ENCODE measurements around the gene CBX1. TPM values are rescaled to one million over a fixed set of nuclear protein-coding genes. Genes with fewer than 3 reads are reported as not detected.

The CBX1 gene
- total RNA-seq, 1 donor from 2014 or later, result 49.5 TPM

- Mint-ChIP-seq H3K27ac (no peak overlapping the region), H3K27me3 (no peaks in the 10 kb centered on the region), H3K9me3 (no peaks in the 10 kb centered on the region), H3K4me3 (no peak overlapping the region), H3K4me1 (peaks cover 4% of the 10 kb centered on the region), H3K36me3 (ENCODE audit: low read depth) (peaks cover 40% of the 10 kb centered on the region)
- no peak for ATAC-seq (ENCODE audit: low read depth)
- intact Hi-C loops (cut with micrococcal nuclease), result no loop called here
- ChIA-PET CTCF (interaction anchor here (2.0 to 9.2 kb wide), 4 partner anchors 17 to 102 kb away, joined by 7 to 169 read pairs (median 22); no protein-coding TSS in a partner anchor), POLR2A (interaction anchor here (0.7 to 2.1 kb wide), 2 partner anchors 13 to 16 kb away, joined by 12 to 15 read pairs; no protein-coding TSS in a partner anchor)
- DNase-seq, result no peak
- TF ChIP-seq CTCF (IDR thresholded peaks at IDR 0.05), result no peak
Measured at GRCh38 chr17:48128400-48128799, 27.1 kb upstream of the CBX1 start.

- intact Hi-C loops (cut with micrococcal nuclease), result no loop called here
- no peak for TF ChIP-seq CTCF (IDR thresholded peaks at IDR 0.05)
- Mint-ChIP-seq H3K27me3 (no peaks in the 10 kb centered on the region), H3K9me3 (no peaks in the 10 kb centered on the region), H3K36me3 (ENCODE audit: low read depth) (peaks cover 49% of the 10 kb centered on the region), H3K27ac (no peak overlapping the region), H3K4me1 (peaks cover 4% of the 10 kb centered on the region), H3K4me3 (no peak overlapping the region)
- CTCF ChIA-PET, result interaction anchor here (1.7 to 9.2 kb wide), 2 partner anchors 47 kb away, joined by 10 to 169 read pairs; no protein-coding TSS in a partner anchor
- no peak for DNase-seq
- POLR2A ChIA-PET, result interaction anchor here (0.6 to 2.1 kb wide), 4 partner anchors 13 to 613 kb away, joined by 3 to 15 read pairs (median 5); no protein-coding TSS in a partner anchor
- no peak for ATAC-seq (ENCODE audit: low read depth)
Measured at GRCh38 chr17:48127371-48128051, 26.2 kb upstream of the CBX1 start.

GRCh38 chr17:48126532-48126850 is 25.2 kb upstream of the CBX1 start:
- ATAC-seq (ENCODE audit: low read depth) (no peak), DNase-seq (no peak)
- Mint-ChIP-seq H3K27ac (no peak overlapping the region), H3K36me3 (ENCODE audit: low read depth) (peaks cover 59% of the 10 kb centered on the region), H3K9me3 (no peaks in the 10 kb centered on the region), H3K4me1 (peaks cover 4% of the 10 kb centered on the region), H3K27me3 (no peaks in the 10 kb centered on the region), H3K4me3 (no peak overlapping the region)
- no peak for TF ChIP-seq CTCF (IDR thresholded peaks at IDR 0.05)
- CTCF ChIA-PET, result interaction anchor here (1.7 kb wide), 1 partner anchor 46 kb away, joined by 10 read pairs; no protein-coding TSS in a partner anchor
- intact Hi-C loops (cut with micrococcal nuclease), result no loop called here
- POLR2A ChIA-PET, result interaction anchor here (1.0 to 1.4 kb wide), 3 partner anchors 14 to 18 kb away, joined by 3 to 6 read pairs (median 5); partner anchors contain the start of gene SNX11

- TF ChIP-seq CTCF (IDR thresholded peaks at IDR 0.05), result no peak
- H3K9me3 Mint-ChIP-seq, result no peaks in the 10 kb centered on the region
- ChIA-PET CTCF (interaction anchor here (1.7 to 3.1 kb wide), 2 partner anchors 45 to 46 kb away, joined by 10 to 16 read pairs; no protein-coding TSS in a partner anchor), POLR2A (interaction anchor here (0.6 to 1.4 kb wide), 3 partner anchors 14 to 114 kb away, joined by 5 to 6 read pairs (median 5); partner anchors contain the start of gene SNX11)
- no peaks in the 10 kb centered on the region for H3K27me3 Mint-ChIP-seq
- H3K4me1 Mint-ChIP-seq, result no peaks in the 10 kb centered on the region
- H3K36me3 Mint-ChIP-seq (ENCODE audit: low read depth), result peaks cover 61% of the 10 kb centered on the region
- H3K27ac Mint-ChIP-seq, result no peak overlapping the region
- ATAC-seq (ENCODE audit: low read depth) (no peak), DNase-seq (no peak)
- intact Hi-C loops (cut with micrococcal nuclease), result no loop called here
- H3K4me3 Mint-ChIP-seq, result no peak overlapping the region
Measured at GRCh38 chr17:48125829-48126531, 24.7 kb upstream of the CBX1 start.
